HepG2 (cell line): Measurements from ENCODE around the gene ORC1. TPM values are rescaled to one million over a fixed set of nuclear protein-coding genes. Genes with fewer than 3 reads are reported as not detected.
A peak's percentile ranks its signal among the peaks of the same experiment; 100 is the strongest.

Experiments used
- ATAC-seq: fragments of 200-7000 bp; cut with Tn5 transposase; 3 replicates; pipeline ENCODE4 v1.9.1; 2020; ENCODE audit warnings: mild to moderate bottlenecking, moderate library complexity
- BruUV-seq: library from RNA; stranded (reverse); fragments of 400-500 nt; replicated peaks from 2 replicates; lab custom pipeline; 2021; lab: Mats Ljungman, UMichigan
- CTCF ChIA-PET: fragments of 300-600 bp; formaldehyde crosslinking; extraction: SDS; loops from one replicate; lab custom pipeline; 2021; ENCODE audit warnings: low total read pairs, inconsistent platforms, low intra/inter-chr PET ratio; lab: Yijun Ruan, JAX
- POLR2A ChIA-PET: fragments of 350-600 bp; sonication (Branson Sonifier 250); formaldehyde crosslinking; loops from one replicate; lab custom pipeline; 2020; ENCODE audit warnings: antibody characterized with exemption, inconsistent platforms; lab: Yijun Ruan, JAX
- DNase-seq: peaks from one replicate; pipeline ENCODE4 v3.0.0-alpha.2; 2015; ENCODE audit warnings: low spot score
- FAIRE-seq: peaks from 3 replicates; lab custom pipeline; 2011; peaks lifted over from hg19 to GRCh38; lab: Jason Lieb, UNC
- H2AFZ ChIP-seq: one replicate; pipeline ENCODE4 v1.6.1; 2011; ENCODE audit warnings: low read length, inconsistent platforms
- H3K27ac ChIP-seq: fragments of 300-600 bp; 3 replicates; pipeline ENCODE4 v1.8.0; 2011; ENCODE audit warnings: mixed run types, mild to moderate bottlenecking, mixed read lengths, low read length, inconsistent platforms; ENCODE audit not compliant: insufficient read depth; ENCODE audit errors: extremely low read length
- H3K27me3 ChIP-seq, 2 experiments: fragments of 200-600 bp in 1 of 2; 2 replicates in 1 of 2; 3 replicates in 1 of 2; pipeline versions ENCODE4 v1.6.0 to v1.8.0; 2011; ENCODE audit warnings: low read length in 2 of 2, mild to moderate bottlenecking in 2 of 2, moderate library complexity in 2 of 2, inconsistent platforms in 1 of 2; ENCODE audit not compliant: insufficient read depth in 2 of 2, control insufficient read depth in 1 of 2
- H3K36me3 ChIP-seq, 2 experiments: fragments of 200-600 bp in 1 of 2; replicated peaks in 1 of 2; 2 replicates in 1 of 2; 3 replicates in 1 of 2; pipeline versions ENCODE4 v1.5.1 to v1.8.0; 2011; ENCODE audit warnings: low read length in 2 of 2, inconsistent platforms in 1 of 2; ENCODE audit not compliant: insufficient read depth in 2 of 2, control insufficient read depth in 1 of 2
- H3K4me1 ChIP-seq: 2 replicates; pipeline ENCODE4 v1.5.1; 2012; ENCODE audit warnings: low read length, inconsistent platforms; ENCODE audit not compliant: insufficient read depth
- H3K4me2 ChIP-seq: 2 replicates; pipeline ENCODE4 v1.6.0; 2011; ENCODE audit warnings: low read depth, low read length, inconsistent platforms
- H3K4me3 ChIP-seq, 3 experiments: fragments of 200-600 bp in 1 of 3; sonication (generic), shearing (Covaris generic) in 1 of 3; replicated peaks in 1 of 3; 2 replicates each; pipeline ENCODE4 v1.5.1; 2011 to 2016; ENCODE audit warnings: low read length in 3 of 3, inconsistent platforms in 2 of 3, low read depth in 2 of 3, mild to moderate bottlenecking in 2 of 3, control low read depth in 1 of 3, mixed read lengths in 1 of 3; ENCODE audit not compliant: insufficient read depth in 1 of 3
- H3K79me2 ChIP-seq: one replicate; pipeline ENCODE4 v1.6.1; 2011; ENCODE audit warnings: low read length, inconsistent platforms; ENCODE audit not compliant: insufficient read depth
- H3K9ac ChIP-seq: 2 replicates; pipeline ENCODE4 v1.6.0; 2011; ENCODE audit warnings: mild to moderate bottlenecking, low read depth, low read length, inconsistent platforms; ENCODE audit not compliant: insufficient read depth
- H3K9me3 ChIP-seq: 2 replicates; pipeline ENCODE4 v1.5.1; 2012; ENCODE audit warnings: mild to moderate bottlenecking, low read length
- H4K20me1 ChIP-seq: 2 replicates; pipeline ENCODE4 v1.6.0; 2011; ENCODE audit warnings: inconsistent platforms, mild to moderate bottlenecking, low read length, moderate library complexity; ENCODE audit not compliant: insufficient read depth
- AGO2 ChIP-seq: fragments of 200-400 bp; formaldehyde crosslinking; optimal IDR thresholded peaks from 2 replicates; pipeline ENCODE3; 2017; ENCODE audit warnings: mild to moderate bottlenecking, low read depth, low read length, moderate library complexity
- DMAP1 ChIP-seq: IDR thresholded peaks from 2 replicates; pipeline ENCODE4 v1.6.1; 2016
- ERF ChIP-seq: IDR thresholded peaks from 2 replicates; pipeline ENCODE4 v1.6.1; 2018; ENCODE audit warnings: missing biosample characterization, missing genetic modification reagents
- GATAD1 ChIP-seq: IDR thresholded peaks from 2 replicates; pipeline ENCODE4 v1.6.1; 2016; ENCODE audit warnings: missing genetic modification reagents, missing compliant biosample characterization
- HDAC1 ChIP-seq: sonication (generic); formaldehyde crosslinking; IDR thresholded peaks from 2 replicates; pipeline ENCODE4 v1.5.1; 2020; ENCODE audit warnings: mild to moderate bottlenecking, missing genetic modification reagents
- HMGA1 ChIP-seq: sonication (generic); formaldehyde crosslinking; conservative IDR thresholded peaks from 2 replicates; pipeline ENCODE4 v1.4.0; 2020; ENCODE audit warnings: missing genetic modification reagents
- KMT2A ChIP-seq: sonication (generic); formaldehyde crosslinking; IDR thresholded peaks from 2 replicates; pipeline ENCODE4 v1.4.0; 2020; ENCODE audit warnings: missing genetic modification reagents
- MEIS2 ChIP-seq: sonication (generic); formaldehyde crosslinking; IDR thresholded peaks from 2 replicates; pipeline ENCODE4 v1.9.0; 2021; ENCODE audit warnings: mild to moderate bottlenecking, missing genetic modification reagents
- MLLT10 ChIP-seq: sonication (generic); formaldehyde crosslinking; IDR thresholded peaks from 2 replicates; pipeline ENCODE4 v1.4.0; 2020; ENCODE audit warnings: missing genetic modification reagents
- POLR2A ChIP-seq, 2 experiments: IDR thresholded peaks; 2 replicates each; pipeline ENCODE4 v1.6.1; 2011; ENCODE audit warnings: low read depth in 2 of 2, low read length in 2 of 2, mild to moderate bottlenecking in 1 of 2, moderate library complexity in 1 of 2; ENCODE audit not compliant: insufficient read depth in 1 of 2
- SPEN ChIP-seq: sonication (generic); formaldehyde crosslinking; IDR thresholded peaks from 2 replicates; pipeline ENCODE4 v1.5.1; 2020; ENCODE audit warnings: low read depth, mild to moderate bottlenecking, missing genetic modification reagents
- ZBTB38 ChIP-seq: sonication (generic); formaldehyde crosslinking; IDR thresholded peaks from 2 replicates; pipeline ENCODE4 v1.5.1; 2020; ENCODE audit warnings: mild to moderate bottlenecking, missing genetic modification reagents
- ZBTB7B ChIP-seq: sonication (generic); formaldehyde crosslinking; IDR thresholded peaks from 2 replicates; pipeline ENCODE4 v1.4.0; 2020; ENCODE audit warnings: missing genetic modification reagents
- ZNF292 ChIP-seq: sonication (generic); formaldehyde crosslinking; IDR thresholded peaks from 2 replicates; pipeline ENCODE4 v1.8.1; 2022; ENCODE audit warnings: mild to moderate bottlenecking, low read depth, missing genetic modification reagents, borderline replicate concordance
- ZNF362 ChIP-seq: sonication (generic); formaldehyde crosslinking; IDR thresholded peaks from 2 replicates; pipeline ENCODE4 v1.4.0; 2020; ENCODE audit warnings: missing genetic modification reagents, mild to moderate bottlenecking, borderline replicate concordance
- ZNF512B ChIP-seq: sonication (generic); formaldehyde crosslinking; IDR thresholded peaks from 2 replicates; pipeline ENCODE4 v1.5.1; 2020; ENCODE audit warnings: missing genetic modification reagents, mild to moderate bottlenecking, borderline replicate concordance
- ZNF781 ChIP-seq: sonication (generic); formaldehyde crosslinking; IDR thresholded peaks from 2 replicates; pipeline ENCODE4 v1.5.1; 2020; ENCODE audit warnings: borderline replicate concordance, mild to moderate bottlenecking, missing genetic modification reagents; ENCODE audit errors: not compliant biosample characterization
- WGBS: methylation state at CpG from one replicate; pipeline ENCODE4 v1.1.6; 2017; ENCODE audit warnings: low lambda C conversion rate; 5-methylcytosine and 5-hydroxymethylcytosine counted together
- in situ Hi-C: cut with HindIII; loops from 2 replicates; pipeline ENCODE4 v1.10.0; 2017; ENCODE audit warnings: low pct_unique_long_range_greater_than_20kb; ENCODE audit not compliant: extremely low pct_ligation_motif_present
- intact Hi-C: fragments of 100-400 bp; cut with micrococcal nuclease; formaldehyde crosslinking; loops from one replicate; pipeline ENCODE4 v1.10.0; 2022; ENCODE audit not compliant: unreplicated experiment
- polyA plus RNA-seq, 8 experiments: library from polyadenylated mRNA; depleted of rRNA in 3 of 8; stranded (reverse) in 7 of 8; unstranded in 1 of 8; fragments of >200 nt; fragmentation: Illumina TruSeq in 4 of 8; extraction: Trizol in 4 of 8; gene quantifications; 2 replicates each; pipeline versions ENCODE4 v1.2.1 to v1.2.3, GENCODE V29; 2011 to 2016; ENCODE audit warnings: low read depth in 4 of 8, missing spikeins in 1 of 8, mixed read lengths in 1 of 8; ENCODE audit not compliant: insufficient read depth in 1 of 8
- total RNA-seq, 5 experiments: library from RNA; depleted of rRNA; stranded (reverse); fragments of >200 nt; fragmentation: Illumina TruSeq; extraction: Trizol; gene quantifications; 2 replicates each; pipeline ENCODE4 v1.2.3, GENCODE V29; 2016; ENCODE audit warnings: low read depth in 1 of 5
- TF ChIP-seq, protein P1 (sequence below): IDR thresholded peaks from 2 replicates; pipeline ENCODE4 v1.6.1; 2016; ENCODE audit warnings: missing compliant biosample characterization, missing genetic modification reagents, borderline replicate concordance

The ORC1 gene
- total and polyA plus RNA-seq, 2 of the 13 experiments (the other 11 are each of a cell fraction or from before 2014, with no cell fraction given): 7.0 to 23.5 TPM

GRCh38 chr1:52368383-52369172 lies 35.6 kb downstream of the ORC1 start:
- H3K36me3 ChIP-seq: peaks cover 0 to 10% of the 10 kb centered on the region in 2 experiments; a peak in 2 of 5 replicates
- H3K4me3 ChIP-seq: peak overlapping the region; percentile 69 to 76 (median 72)
- in situ Hi-C loops: no loop called here
- H3K79me2 ChIP-seq: peaks cover 14% of the 10 kb centered on the region
- H3K4me2 ChIP-seq: peak overlapping the region; percentile 82
- BruUV-seq: TSS peak; percentile 79
- intact Hi-C loops: no loop called here
- FAIRE-seq (peak; percentile 60), ATAC-seq (peak; percentile 62), DNase-seq (peak; percentile 58)
- no peaks in the 10 kb centered on the region for H4K20me1 ChIP-seq
- H3K27ac ChIP-seq: peak overlapping the region; percentile 60
- H3K9ac ChIP-seq: peak overlapping the region; percentile 67
- CTCF ChIA-PET: no interaction called here
- no peaks in the 10 kb centered on the region for H3K9me3 ChIP-seq
- H3K27me3 ChIP-seq: no peaks in the 10 kb centered on the region; a peak in 1 of 5 replicates
- H3K4me1 ChIP-seq: peaks cover 42% of the 10 kb centered on the region
- 2% methylated on average over 12 of the region's 51 CpGs for WGBS
- POLR2A ChIA-PET: interaction anchor here (1.0 to 2.1 kb wide), 4 partner anchors 18 to 313 kb away, joined by 3 to 14 read pairs (median 4); partner anchors contain the start of genes ORC1, PRPF38A and TXNDC12
- peak overlapping the region; percentile 86 for H2AFZ ChIP-seq
- TF ChIP-seq ZNF512B (CRISPR knock-in tag) (0 out of 2 replicates have a peak, but pooled peaks have one; percentile 47), DMAP1 (CRISPR knock-in tag) (peak; percentile 33; the same call in 1 of the 2 replicates), ZBTB7B (CRISPR knock-in tag) (peak; percentile 66; the same call in 1 of the 2 replicates), AGO2 (peak; percentile 43), ZNF781 (CRISPR knock-in tag) (peak; percentile 44), MLLT10 (CRISPR knock-in tag) (no peak), GATAD1 (CRISPR knock-in tag) (0 out of 2 replicates have a peak, but pooled peaks have one; percentile 11), ZNF362 (peak; percentile 90), MEIS2 (CRISPR knock-in tag) (no peak), ZBTB38 (CRISPR knock-in tag) (peak; percentile 55; the same call in 1 of the 2 replicates), ZNF292 (0 out of 2 replicates have a peak, but pooled peaks have one; percentile 21), SPEN (CRISPR knock-in tag) (peak; percentile 55; the same call in 1 of the 2 replicates), HMGA1 (CRISPR knock-in tag) (no peak), POLR2A (IDR thresholded peaks at IDR 0.05; ENCODE audit: insufficient read depth in 1 of 2, low read depth in 2 of 2, low read length in 2 of 2) (0 out of 4 replicates have a peak, but pooled peaks of 1 of the 2 experiments have one; percentile 15), HDAC1 (peak; percentile 50; the same call in 1 of the 2 replicates), ERF (peak; percentile 62), KMT2A (CRISPR knock-in tag) (peak; percentile 27; the same call in 1 of the 2 replicates)
- TF ChIP-seq, protein P1, sequence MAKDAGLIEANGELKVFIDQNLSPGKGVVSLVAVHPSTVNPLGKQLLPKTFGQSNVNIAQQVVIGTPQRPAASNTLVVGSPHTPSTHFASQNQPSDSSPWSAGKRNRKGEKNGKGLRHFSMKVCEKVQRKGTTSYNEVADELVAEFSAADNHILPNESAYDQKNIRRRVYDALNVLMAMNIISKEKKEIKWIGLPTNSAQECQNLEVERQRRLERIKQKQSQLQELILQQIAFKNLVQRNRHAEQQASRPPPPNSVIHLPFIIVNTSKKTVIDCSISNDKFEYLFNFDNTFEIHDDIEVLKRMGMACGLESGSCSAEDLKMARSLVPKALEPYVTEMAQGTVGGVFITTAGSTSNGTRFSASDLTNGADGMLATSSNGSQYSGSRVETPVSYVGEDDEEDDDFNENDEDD (CRISPR knock-in tag): no peak; the same call in 1 of the 2 replicates
